ENCODE measurements around the gene CACNA1C. TPM values are rescaled to one million over a fixed set of nuclear protein-coding genes. Genes with fewer than 3 reads are reported as not detected.

Gene CACNA1C
- total RNA-seq, 2 donors from 2014 or later, result 0.86 to 6.3 TPM

DNA sequence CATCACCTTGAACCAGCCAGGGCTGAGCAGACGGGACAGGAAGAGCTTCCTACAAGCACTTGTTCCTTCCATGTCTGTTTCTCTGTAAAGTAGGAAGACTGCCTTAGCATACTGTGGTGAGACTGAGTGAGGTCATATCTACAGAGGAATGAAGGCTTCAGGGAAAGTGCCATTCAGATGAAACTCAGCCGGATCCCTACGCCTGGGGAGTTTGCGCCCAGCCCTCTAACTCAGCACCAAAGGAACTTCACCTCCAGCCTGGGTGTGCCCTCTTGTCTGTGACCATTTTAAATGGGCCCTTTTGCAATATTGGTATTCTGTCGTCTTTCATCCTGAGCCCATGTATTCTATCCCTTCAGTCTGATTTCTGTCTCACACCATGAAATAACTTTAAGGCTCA, 566.3 kb downstream of the CACNA1C start:
- peaks cover under 1% of the 10 kb centered on the region for H3K4me1 Mint-ChIP-seq
- Histone ChIP-seq H3K4me3 (ENCODE audit: low read length) (no peak overlapping the region), H3K27me3 (ENCODE audit: control insufficient read depth, insufficient read depth, low read length, poor library complexity, severe bottlenecking) (no peaks in the 10 kb centered on the region), H3K9ac (ENCODE audit: extremely low read depth, low read length, poor library complexity, severe bottlenecking) (no peak overlapping the region), H3K4me1 (ENCODE audit: control insufficient read depth, insufficient read depth, low read length) (no peaks in the 10 kb centered on the region), H3K36me3 (ENCODE audit: control insufficient read depth, insufficient read depth, low read length) (no peaks in the 10 kb centered on the region), H3K9me3 (ENCODE audit: control insufficient read depth, low read length) (no peaks in the 10 kb centered on the region), H3K27ac (ENCODE audit: low read depth, low read length) (no peak overlapping the region)
- DNase-seq, result no peak
- H3K9me3 Mint-ChIP-seq, result no peaks in the 10 kb centered on the region
- H3K27ac Mint-ChIP-seq, result no peak overlapping the region
- TF ChIP-seq, protein P1, sequence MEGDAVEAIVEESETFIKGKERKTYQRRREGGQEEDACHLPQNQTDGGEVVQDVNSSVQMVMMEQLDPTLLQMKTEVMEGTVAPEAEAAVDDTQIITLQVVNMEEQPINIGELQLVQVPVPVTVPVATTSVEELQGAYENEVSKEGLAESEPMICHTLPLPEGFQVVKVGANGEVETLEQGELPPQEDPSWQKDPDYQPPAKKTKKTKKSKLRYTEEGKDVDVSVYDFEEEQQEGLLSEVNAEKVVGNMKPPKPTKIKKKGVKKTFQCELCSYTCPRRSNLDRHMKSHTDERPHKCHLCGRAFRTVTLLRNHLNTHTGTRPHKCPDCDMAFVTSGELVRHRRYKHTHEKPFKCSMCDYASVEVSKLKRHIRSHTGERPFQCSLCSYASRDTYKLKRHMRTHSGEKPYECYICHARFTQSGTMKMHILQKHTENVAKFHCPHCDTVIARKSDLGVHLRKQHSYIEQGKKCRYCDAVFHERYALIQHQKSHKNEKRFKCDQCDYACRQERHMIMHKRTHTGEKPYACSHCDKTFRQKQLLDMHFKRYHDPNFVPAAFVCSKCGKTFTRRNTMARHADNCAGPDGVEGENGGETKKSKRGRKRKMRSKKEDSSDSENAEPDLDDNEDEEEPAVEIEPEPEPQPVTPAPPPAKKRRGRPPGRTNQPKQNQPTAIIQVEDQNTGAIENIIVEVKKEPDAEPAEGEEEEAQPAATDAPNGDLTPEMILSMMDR (conservative IDR thresholded peaks at IDR 0.05), result no peak
- no peaks in the 10 kb centered on the region for H3K36me3 Mint-ChIP-seq (ENCODE audit: low read depth)
- WGBS, 2 experiments (ENCODE audit: insufficient coverage in 1 of 2, insufficient read length in 1 of 2), result 92 to 93% methylated on average over 4 to 5 of the region's 5 CpGs
- peaks cover 5% of the 10 kb centered on the region for H3K27me3 Mint-ChIP-seq (ENCODE audit: insufficient read depth)
- H3K4me3 Mint-ChIP-seq, result no peak overlapping the region

DNA sequence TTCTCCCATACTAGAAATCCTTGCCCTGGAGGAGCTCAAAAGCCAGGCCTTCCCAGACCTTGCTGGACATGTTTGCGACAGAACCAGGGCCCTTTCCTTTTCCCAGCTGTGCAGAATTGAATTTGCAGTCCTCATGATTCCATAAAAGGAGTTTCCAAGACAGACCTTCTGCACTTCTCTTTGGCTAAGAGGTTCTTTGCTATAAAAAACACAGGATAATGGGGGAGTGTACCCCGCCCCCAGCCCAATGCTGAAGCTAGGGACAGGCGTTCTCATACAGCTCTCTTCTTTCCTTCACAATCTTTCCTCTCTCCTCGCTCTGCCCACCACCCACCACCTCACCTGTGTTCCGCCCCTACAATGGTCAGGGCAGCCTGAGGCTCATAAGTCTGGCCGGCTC, 569.7 kb downstream of the CACNA1C start:
- Histone ChIP-seq H3K27me3 (ENCODE audit: control insufficient read depth, insufficient read depth, low read length, poor library complexity, severe bottlenecking) (no peaks in the 10 kb centered on the region), H3K36me3 (ENCODE audit: control insufficient read depth, insufficient read depth, low read length) (no peaks in the 10 kb centered on the region), H3K4me1 (ENCODE audit: control insufficient read depth, insufficient read depth, low read length) (no peaks in the 10 kb centered on the region), H3K9ac (ENCODE audit: extremely low read depth, low read length, poor library complexity, severe bottlenecking) (no peak overlapping the region), H3K4me3 (ENCODE audit: low read length) (no peak overlapping the region), H3K27ac (ENCODE audit: low read depth, low read length) (no peak overlapping the region), H3K9me3 (ENCODE audit: control insufficient read depth, low read length) (no peaks in the 10 kb centered on the region)
- no peaks in the 10 kb centered on the region for H3K36me3 Mint-ChIP-seq (ENCODE audit: low read depth)
- H3K4me3 Mint-ChIP-seq, result no peak overlapping the region
- peaks cover 5% of the 10 kb centered on the region for H3K27me3 Mint-ChIP-seq (ENCODE audit: insufficient read depth)
- DNase-seq, result no peak
- WGBS, 2 experiments (ENCODE audit: insufficient coverage in 1 of 2, insufficient read length in 1 of 2), result 89 to 100% methylated on average over 5 to 6 of the region's 6 CpGs
- no peak overlapping the region for H3K27ac Mint-ChIP-seq
- no peaks in the 10 kb centered on the region for H3K9me3 Mint-ChIP-seq
- TF ChIP-seq, protein P1 (conservative IDR thresholded peaks at IDR 0.05), result no peak
- peaks cover 15% of the 10 kb centered on the region for H3K4me1 Mint-ChIP-seq

DNA sequence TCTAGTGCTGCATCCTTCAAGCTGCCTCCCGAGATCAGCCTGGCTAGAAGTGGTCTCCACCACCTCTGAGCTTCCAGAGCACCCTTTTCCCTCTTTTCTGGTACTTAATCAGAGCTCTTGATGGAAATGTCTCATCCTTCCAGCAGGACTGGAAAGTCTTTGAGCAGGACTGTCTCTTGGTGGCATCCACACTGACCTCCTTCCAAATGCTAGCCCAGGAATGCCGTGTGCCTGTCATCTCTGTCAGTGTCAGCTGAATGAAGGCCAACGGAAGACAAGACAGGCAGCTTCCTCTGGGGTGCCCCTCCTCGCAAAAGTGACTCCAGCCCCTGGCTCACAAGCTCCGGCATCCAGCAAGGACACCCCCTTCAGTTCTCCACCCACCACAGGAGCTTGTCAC, 570.7 kb downstream of the CACNA1C start:
- Mint-ChIP-seq H3K4me3 (no peak overlapping the region), H3K4me1 (peaks cover 20% of the 10 kb centered on the region), H3K36me3 (ENCODE audit: low read depth) (no peaks in the 10 kb centered on the region), H3K27me3 (ENCODE audit: insufficient read depth) (peaks cover 10% of the 10 kb centered on the region), H3K27ac (no peak overlapping the region), H3K9me3 (no peaks in the 10 kb centered on the region)
- Histone ChIP-seq H3K27ac (ENCODE audit: low read depth, low read length) (no peak overlapping the region), H3K9me3 (ENCODE audit: control insufficient read depth, low read length) (no peaks in the 10 kb centered on the region), H3K4me1 (ENCODE audit: control insufficient read depth, insufficient read depth, low read length) (no peaks in the 10 kb centered on the region), H3K27me3 (ENCODE audit: control insufficient read depth, insufficient read depth, low read length, poor library complexity, severe bottlenecking) (no peaks in the 10 kb centered on the region), H3K9ac (ENCODE audit: extremely low read depth, low read length, poor library complexity, severe bottlenecking) (no peak overlapping the region), H3K4me3 (ENCODE audit: low read length) (no peak overlapping the region), H3K36me3 (ENCODE audit: control insufficient read depth, insufficient read depth, low read length) (no peaks in the 10 kb centered on the region)
- no peak for DNase-seq
- TF ChIP-seq, protein P1 (conservative IDR thresholded peaks at IDR 0.05), result no peak
- WGBS, 2 experiments (ENCODE audit: insufficient coverage in 1 of 2, insufficient read length in 1 of 2), result 82 to 86% methylated on average over 3 to 5 of the region's 5 CpGs

Measured in endodermal cell (in vitro differentiated cells).